CD4-positive, alpha-beta T cell treated with Interleukin-4 for 4 hours (primary cell): ENCODE data around the gene TIGIT.
"Not testable (repeated sequence)": the region's sequence is repeated elsewhere in the genome, so short reads cannot be mapped to it uniquely, and the experiment has no call there.

Source experiments
- DNase-seq: peaks from one replicate; pipeline ENCODE4 v3.0.0-alpha.2; 2020

The TIGIT gene

DNA sequence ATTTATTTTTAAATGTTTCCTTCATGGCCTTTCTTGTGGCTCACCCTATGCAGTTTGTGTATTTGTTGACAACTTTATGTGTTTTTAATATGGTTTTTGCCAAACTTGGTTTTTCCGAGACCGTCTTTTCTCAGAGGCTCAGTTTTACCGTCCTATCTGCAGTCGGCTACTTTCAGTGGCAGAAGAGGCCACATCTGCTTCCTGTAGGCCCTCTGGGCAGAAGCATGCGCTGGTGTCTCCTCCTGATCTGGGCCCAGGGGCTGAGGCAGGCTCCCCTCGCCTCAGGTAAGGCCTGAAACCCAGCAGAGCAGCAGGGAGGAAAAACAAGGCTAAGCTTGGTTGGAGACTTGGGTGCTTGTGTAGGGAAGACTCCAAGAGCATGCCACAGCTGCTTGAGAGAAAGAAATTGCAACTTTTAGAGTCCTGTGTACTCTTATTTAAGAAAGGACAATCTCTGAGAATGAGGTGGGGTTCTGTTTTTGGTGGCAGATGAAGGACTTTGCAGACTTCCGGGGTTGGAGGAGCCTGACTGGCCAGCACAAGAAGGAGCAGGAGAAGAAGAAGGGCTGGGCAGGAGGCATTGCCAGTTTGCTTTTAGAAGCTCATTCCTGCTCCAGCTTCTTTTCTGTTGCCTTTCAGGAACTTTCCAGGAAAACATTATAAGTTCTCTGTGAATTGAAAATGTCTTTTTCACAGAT lies at the start of gene TIGIT:
TIGIT (plus strand) TSS at position 191 of the 698 bp plus-strand sequence; CDS start at position 225, 34 bp downstream.
- DNase-seq, result peak; percentile 58

DNA sequence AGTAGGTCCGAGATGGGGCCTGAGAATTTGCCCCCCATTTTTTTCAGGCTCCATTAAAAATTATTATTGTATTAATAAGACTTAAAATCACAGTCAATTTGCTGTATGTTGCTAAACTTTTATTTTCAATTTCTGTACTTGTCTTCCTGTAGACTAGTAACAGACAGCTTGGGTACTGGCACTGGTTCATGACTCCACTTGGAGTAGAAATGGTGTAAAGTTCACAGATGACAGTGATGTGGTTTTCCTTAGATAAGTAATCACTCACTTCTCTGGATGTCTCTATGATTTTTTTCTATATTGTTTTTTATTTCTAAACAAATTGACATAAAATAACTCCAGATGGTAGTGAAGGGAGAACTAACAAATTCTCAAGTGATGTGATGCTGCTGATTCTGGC lies 40.9 kb upstream of the TIGIT start:
- DNase-seq, result no peak

DNA sequence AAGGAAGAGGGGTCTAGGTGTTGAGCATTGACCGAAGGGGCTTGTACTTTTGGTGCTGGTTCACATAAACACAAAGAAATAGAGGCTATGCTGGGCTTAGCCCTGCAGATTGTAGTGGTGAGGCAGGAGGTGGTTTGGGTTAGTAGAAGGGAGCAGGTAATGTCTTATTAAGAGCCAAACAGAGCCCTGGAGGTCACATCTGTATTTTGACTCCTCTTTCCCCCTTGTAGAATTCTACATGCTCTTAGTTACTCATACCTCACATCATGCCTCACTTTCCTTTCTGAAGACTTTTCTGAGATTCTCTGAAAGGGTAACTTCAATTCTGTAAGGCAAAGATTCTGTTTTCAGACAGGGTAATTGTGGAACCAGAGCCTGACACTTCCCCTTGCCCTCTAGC lies 40.3 kb upstream of the TIGIT start:
- no peak for DNase-seq

DNA sequence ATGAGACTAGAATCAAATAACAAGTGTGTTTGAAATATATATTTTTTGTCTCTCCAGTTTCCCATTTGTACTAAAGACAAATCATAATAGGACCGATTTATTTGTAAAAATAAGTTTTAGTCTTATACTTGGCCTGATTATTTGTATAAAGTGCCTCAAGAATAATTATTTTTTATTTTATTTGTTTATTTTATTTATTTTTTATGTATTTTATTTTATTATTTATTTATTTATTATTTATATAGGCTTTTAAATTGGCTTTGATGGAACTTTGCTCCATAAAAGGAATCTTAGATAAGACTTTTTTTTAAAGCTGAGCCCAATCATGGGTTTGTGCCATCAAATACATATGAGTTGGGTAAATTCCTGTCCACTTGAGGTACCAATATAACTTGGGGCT lies 34.3 kb upstream of the TIGIT start:
- no peak for DNase-seq

DNA sequence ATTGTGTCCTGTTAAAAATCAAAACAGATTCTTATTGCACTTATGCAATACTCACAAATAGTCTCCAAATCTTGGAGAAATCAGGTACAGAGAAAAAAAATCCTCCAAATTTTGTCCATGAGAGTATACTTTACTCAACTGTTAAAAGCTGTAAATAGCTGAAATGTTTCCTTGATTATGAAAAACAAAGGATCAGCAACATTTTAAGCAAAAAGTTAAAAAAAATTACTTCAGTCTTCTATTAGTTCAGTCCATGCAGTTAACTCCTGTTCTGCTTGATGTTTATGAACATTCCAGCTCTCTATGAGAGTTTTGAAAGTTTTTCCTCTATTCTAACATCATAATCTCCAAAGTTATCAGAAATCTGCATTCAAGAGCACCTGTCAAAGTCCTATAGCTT lies 33.7 kb upstream of the TIGIT start:
- DNase-seq, result no peak

DNA sequence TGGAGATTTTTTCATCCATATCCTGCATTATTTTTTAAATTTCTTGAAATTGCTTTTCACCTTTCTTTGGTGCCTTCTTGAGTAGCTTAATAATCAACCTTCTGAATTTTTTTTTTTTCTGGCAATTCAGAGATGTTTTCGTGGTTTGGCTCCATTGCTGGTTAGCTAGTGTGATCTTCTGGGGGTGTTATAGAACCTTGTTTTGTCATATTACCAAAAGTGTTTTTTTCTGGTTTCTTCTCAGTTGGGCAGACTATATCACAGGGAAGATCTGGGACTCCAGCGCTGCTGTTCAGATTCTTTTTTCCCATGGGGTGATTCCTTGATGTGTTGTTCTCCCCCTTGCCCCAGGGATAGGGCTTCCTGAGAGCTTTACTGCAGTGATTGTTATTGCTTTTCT lies 23.8 kb upstream of the TIGIT start:
- DNase-seq, result no peak

DNA sequence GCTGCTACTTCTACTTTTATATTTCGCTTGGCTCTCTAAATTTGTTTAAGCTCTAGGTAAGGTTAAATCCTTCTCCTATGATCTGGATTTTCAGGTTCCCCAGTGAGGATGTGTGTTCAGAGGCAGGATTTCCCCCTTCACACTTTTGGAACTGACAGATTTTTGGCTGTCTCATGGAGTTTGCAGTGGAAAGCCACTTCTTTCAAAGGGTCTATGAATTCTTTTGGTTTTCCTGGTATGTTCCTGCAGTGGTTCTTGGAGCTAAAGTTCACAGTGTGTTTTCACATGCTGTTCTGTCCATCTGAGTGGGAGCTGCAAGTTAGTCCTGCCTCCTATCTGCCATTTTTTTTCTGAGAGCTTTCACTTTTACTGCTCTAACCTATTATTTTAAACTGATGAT lies 21.6 kb upstream of the TIGIT start:
- no peak for DNase-seq

DNA sequence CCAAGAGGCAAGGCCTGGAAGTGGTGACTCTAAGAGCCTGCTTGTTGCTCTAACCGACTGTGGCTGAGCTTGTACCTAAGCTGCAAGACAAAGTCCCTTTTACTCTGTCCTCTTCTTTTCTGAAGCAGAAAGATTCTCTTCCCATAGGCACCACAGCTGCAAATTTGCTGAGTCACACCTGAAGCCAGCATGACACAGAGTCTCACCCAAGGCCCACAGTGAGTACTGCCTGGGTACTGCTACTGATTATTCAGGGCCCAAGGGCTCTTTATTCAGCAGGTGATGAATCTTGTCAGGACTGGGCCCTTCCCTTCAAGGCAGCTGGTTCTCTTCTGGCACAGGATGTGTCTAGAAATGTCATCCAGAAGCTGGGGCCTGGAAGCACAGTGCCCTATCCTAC lies 18.9 kb upstream of the TIGIT start:
- no peak for DNase-seq

DNA sequence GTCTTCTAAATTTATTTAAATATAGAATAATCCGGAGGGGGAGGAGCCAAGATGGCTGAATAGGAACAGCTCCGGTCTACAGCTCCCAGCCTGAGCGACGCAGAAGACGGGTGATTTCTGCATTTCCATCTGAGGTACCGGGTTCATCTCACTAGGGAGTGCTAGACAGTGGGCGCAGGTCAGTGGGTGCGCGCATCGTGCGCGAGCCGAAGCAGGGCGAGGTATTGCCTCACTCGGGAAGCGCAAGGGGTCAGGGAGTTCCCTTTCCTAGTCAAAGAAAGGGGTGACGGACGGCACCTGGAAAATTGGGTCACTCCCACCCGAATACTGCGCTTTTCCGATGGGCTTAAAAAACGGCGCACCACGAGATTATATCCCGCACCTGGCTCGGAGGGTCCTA lies 17.0 kb upstream of the TIGIT start:
- DNase-seq, result not testable (repeated sequence)

DNA sequence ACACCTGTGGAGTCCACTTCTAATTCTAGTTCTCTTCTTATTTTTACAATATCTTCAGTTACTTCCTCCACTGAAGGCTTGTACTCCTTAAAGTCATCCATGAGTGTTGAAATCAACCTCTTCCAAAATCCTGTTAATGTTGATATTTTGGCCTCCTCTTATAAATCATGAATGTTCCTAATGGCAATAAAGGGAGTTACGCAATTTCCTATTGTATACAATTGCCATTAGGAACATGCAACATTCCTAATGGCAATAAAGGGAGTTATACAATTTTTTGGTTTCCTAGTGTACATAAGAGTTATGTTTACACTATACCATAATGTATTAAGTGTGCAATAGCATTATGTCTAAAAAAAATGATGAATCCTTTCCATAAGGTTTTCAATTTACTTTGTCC lies 9.2 kb upstream of the TIGIT start:
- DNase-seq, result no peak

DNA sequence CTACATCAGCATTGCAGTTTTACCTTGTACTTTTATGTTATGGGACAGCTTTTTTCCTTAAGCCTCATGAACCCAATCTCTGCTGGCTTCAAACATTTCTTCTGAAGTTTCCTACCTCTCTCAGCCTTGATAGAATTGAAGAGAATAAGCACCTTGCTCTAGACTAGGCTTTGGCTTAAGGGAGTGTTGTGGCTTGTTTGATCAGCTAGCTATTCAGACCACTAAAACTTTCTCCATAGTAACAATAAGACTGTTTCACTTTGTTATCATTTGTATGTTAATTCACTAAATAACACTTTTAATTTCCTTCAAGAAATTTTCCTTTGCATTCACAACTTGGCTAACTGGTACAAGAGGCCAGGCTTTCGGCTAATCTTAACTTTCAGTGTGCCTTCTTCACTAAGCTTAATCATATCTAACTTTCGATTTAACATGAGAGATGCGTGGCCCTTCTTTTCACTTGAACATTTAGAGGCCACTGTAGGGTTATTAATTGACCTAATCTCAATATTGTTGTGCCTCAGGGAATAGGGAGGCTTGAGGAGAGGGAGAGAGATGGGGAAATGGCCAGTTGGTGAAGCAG lies 8.1 kb upstream of the TIGIT start:
- peak; percentile 65 for DNase-seq

DNA sequence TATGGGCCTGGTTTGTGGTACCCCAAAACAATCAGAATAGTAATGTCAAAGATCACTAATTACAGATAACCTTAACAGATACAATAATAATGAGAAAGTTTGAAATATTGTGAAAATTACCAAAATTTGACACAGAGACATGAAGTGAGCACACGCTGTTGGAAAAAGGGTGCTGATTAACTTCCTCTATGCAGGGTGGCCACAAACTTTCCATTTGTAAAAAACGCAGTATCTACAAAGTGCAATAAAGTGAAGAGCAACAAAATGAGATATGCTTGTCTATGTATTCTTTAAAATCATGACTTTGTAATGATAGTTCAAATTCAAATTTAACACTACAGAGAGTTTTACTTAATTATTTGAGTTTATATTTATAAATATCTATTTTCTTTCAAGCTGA lies 7.6 kb upstream of the TIGIT start:
- DNase-seq, result no peak

DNA sequence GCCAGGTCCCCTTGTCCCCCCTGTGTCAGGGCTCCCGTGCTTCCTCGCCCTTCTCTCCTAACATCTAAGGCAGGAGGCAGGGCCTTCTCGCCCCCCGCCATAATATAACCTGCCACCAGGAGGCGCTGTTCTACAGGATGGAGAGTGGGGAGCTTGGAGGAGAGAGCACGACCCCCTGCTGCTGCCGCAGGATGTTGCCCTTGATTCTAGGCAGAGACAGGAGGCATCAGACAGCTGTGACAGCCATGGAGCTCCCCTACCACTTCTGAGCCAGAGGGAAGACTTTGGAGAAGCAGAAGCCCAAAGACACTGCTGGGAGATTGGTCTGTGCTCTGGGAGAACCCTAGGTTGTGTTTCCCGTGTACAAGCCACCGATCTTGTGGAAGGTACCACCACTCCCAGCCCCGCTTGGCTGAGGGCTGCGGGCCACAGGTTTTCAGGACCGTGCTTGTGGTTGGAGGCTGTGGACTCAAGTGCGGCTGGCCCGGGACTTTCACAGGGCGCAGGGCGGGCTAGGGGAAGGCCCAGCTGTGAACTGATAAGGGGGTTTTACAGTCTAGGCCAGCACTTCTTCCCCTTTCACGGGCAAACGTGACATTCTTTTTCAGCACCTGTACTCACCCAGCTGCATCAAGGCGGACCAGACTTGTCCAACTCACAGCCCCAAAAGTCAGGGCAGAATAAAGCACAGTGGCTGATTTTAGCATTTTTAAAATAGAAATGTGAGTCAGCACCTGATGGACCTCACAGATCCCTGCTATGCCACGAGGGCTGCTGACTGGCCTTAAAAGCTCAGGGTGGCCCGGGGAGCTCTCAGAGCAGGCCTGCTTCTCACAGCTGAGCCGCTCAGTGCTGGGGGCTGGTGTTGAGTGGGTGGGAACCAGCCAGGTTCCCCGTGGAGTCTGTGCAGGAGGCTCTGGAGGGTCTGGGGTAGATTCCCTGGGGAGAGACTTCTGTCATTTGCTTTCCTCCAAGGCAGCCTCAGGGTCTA lies 2.6 kb upstream of the TIGIT start:
- peak; percentile 91 for DNase-seq

DNA sequence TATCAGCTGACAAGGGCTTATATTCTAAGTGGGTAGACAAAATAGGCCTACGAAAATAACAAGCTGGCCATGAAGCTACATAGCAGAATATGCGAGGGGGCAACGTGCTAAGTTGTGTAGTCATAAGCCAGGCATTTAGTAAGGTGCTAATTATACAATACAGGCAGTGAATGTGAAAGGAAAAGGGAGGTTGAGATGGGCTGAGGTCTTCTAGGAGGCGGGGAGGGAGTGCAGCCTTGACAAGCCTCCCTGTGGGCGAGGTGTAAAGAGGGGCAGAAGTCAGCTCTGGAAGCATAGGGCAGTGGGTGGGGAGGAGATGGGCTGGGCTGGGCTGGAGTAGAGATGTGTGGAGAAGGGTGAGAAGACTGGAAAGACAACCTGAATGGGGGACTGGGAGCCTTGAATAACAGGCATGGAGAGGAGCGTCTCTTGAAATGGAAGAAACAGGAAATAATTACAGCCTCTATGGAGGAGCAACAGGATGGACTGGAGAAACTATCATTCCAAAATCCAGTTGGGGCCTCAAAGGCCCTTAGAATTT lies 1.2 kb downstream of the TIGIT start:
- DNase-seq, result peak; percentile 70

DNA sequence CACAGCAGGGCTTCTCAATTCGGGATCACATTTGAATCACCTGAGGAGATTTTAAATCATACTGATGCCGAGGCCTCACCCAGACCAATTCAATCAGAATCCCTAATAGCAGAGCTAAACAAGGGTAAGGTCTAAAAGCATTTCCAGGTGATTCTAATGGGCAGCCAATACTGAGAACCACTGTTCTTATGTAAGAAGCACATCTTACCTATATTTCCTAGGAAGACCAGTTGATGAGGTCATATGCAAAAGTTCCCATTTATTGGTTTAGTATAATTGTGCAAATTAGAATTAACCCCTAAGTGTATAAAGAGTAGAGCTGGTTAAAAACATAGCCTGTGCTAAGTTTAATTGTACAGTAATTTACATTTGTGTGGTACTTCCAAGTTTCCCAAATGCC lies 2.1 kb downstream of the TIGIT start:
- peak; percentile 51 for DNase-seq

DNA sequence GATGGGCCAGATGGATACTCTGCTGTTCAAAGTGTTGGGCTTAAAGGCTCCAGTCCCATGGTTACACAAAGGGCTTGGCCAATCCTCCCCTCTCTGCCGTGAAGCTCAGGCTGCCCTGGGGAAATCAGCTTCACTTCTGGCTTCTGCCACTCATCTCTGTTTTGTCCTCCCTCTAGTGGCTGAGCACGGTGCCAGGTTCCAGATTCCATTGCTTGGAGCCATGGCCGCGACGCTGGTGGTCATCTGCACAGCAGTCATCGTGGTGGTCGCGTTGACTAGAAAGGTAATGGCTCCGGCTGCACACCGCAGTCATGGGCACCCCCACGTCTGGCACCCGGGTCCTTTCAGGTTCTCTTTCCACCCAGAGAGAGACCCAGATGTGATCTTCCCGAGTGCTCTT lies 5.6 kb downstream of the TIGIT start:
- peak; percentile 61 for DNase-seq

DNA sequence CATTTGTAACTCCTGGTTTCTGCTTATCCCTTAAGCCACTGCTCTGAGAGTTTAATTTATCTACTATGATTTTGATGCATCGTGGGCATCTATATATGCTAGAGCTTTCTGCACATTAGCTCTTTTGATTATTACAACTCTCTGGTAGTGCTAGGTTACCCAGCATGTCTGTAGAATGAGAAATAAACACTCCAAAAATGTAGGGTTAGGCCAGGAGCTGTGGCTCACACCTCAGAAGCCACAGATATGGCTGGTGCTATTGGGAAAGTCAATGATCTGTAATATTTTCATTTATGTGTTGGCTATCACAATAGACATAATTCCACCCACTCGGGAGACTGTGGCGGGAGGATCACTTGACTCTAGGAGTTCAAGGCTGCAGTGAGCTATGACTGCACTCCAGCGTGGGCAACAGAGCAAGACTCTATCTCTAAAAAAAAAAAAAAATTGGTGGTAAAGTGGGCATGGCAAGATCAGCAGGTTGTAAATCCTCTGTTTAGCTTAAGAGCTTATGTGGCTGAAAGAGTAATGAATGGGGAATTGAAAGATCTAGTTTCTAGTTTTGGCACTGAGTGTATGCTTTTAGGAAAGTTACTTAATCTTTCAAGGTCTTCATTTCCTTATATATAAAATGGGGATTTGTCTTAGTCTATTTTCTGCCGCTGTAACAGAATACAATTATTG lies 6.3 kb downstream of the TIGIT start:
- DNase-seq, result peak; percentile 62

DNA sequence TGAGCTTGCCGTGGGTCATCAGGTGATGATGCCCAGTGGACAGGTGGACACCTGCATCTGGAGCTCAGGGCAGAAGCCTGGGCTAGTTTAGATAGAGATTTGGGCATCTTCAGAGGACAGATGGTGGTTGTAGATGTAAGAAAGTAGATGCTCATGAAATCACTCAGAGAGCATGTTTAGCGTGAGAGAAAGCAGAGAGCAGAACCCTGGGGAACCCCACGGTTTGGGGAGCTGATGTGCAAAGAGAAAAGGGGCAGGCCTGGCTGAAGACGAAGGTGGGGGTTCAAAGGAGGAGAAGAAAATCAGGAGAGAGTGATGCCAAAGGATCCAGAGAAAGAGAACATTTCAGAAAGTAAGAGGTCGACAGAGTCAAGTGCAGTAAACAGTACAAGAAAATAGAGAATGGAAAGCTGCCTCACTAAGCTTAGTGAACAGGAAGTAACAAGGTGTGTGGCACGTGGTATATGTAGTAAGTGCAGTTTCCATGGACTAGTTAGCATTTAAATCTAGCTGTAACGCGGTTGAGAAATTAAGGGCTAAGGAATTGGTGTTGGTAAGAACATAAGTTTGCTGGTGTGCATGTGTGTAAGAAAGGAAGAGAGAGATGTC lies 13.5 kb downstream of the TIGIT start:
- DNase-seq, result peak; percentile 72

DNA sequence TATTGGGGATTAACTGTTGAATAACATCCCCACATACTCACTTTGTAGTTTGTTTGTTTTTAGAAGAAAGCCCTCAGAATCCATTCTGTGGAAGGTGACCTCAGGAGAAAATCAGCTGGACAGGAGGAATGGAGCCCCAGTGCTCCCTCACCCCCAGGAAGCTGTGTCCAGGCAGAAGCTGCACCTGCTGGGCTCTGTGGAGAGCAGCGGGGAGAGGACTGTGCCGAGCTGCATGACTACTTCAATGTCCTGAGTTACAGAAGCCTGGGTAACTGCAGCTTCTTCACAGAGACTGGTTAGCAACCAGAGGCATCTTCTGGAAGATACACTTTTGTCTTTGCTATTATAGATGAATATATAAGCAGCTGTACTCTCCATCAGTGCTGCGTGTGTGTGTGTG lies 14.0 kb downstream of the TIGIT start:
- no peak for DNase-seq

DNA sequence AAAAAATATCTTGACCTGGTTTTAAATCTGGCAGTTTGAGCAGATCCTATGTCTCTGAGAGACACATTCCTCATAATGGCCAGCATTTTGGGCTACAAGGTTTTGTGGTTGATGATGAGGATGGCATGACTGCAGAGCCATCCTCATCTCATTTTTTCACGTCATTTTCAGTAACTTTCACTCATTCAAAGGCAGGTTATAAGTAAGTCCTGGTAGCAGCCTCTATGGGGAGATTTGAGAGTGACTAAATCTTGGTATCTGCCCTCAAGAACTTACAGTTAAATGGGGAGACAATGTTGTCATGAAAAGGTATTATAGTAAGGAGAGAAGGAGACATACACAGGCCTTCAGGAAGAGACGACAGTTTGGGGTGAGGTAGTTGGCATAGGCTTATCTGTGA lies 14.5 kb downstream of the TIGIT start:
- DNase-seq, result no peak

DNA sequence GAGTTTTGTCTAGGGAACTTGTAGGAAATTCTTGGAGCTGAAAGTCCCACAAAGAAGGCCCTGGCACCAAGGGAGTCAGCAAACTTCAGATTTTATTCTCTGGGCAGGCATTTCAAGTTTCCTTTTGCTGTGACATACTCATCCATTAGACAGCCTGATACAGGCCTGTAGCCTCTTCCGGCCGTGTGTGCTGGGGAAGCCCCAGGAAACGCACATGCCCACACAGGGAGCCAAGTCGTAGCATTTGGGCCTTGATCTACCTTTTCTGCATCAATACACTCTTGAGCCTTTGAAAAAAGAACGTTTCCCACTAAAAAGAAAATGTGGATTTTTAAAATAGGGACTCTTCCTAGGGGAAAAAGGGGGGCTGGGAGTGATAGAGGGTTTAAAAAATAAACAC lies 15.0 kb downstream of the TIGIT start:
- DNase-seq, result peak; percentile 82

DNA sequence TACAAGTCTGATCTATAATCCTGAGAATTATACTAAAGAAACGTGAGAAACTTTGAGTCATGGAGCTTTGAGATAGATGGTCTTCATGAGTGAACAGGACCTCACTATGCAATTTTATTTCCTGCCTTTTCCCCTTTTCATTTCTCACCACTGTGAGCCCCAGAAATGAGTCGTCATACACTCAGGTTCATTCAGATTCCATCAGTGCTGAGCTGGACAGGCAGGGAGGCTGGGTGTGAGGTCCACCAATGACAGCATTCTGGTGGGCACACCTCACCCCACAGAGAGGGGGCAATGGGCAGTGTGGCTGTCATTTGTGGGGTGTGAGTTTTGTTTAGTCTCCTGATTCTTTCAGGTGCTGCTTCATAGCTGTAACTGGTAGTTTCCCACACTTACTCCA lies 16.9 kb downstream of the TIGIT start:
- DNase-seq, result no peak
